SK-N-MC (cell line): ENCODE measurements around the gene FBXW7.

Experiments used
- EZH2 ChIP-seq: fragments of 200-600 bp; sonication (generic); IDR thresholded peaks from one replicate; pipeline ENCODE4 v1.6.1; 2017; ENCODE audit warnings: antibody characterized with exemption
- POLR2AphosphoS5 ChIP-seq: IDR thresholded peaks from 2 replicates; pipeline ENCODE4 v1.6.1; 2012; ENCODE audit warnings: mild to moderate bottlenecking, low read depth, low read length, borderline replicate concordance

DNA sequence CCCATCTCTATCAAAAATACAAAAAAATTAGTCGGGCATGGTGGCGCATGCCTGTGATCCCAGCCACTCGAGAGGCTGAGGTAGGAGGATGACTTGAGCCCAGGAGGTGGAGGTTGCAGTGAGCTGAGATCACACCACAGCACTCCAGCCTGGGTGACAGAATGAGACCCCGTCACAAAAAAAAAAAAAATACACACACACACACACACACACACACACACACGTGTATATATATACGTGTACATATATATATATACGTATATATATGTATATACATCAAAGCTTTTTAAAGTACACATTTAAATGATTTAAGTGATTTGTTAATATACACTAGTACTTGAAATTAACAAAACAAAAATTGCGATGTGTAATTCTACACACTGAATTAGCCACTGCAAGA is 6.0 kb downstream of the FBXW7 start:
- no peak for TF ChIP-seq EZH2
- TF ChIP-seq POLR2AphosphoS5: no peak
